HG03378 (cell line): ENCODE data around the gene TMEM8B.

Experiments
- ATAC-seq: cut with Tn5 transposase; IDR thresholded peaks from one replicate; pipeline ENCODE4 v1.9.1; 2021; ENCODE audit warnings: mild to moderate bottlenecking, moderate library complexity; ENCODE audit not compliant: unreplicated experiment

The TMEM8B gene

GRCh38 chr9:35839926-35840325 lies 10.9 kb downstream of the TMEM8B start:
- ATAC-seq = no peak

GRCh38 chr9:35840881-35841644 lies 12.0 kb downstream of the TMEM8B start:
- no peak for ATAC-seq

GRCh38 chr9:35841645-35841900 lies 12.5 kb downstream of the TMEM8B start:
- ATAC-seq = no peak

- ATAC-seq = no peak
Observed at GRCh38 chr9:35842020-35842745, 13.2 kb downstream of the TMEM8B start.

- ATAC-seq = peak; percentile 75
Observed at GRCh38 chr9:35842795-35843194, 13.8 kb downstream of the TMEM8B start.

GRCh38 chr9:35844628-35845270 lies 15.7 kb downstream of the TMEM8B start:
- peak; percentile 33 for ATAC-seq

- ATAC-seq = no peak
Observed at GRCh38 chr9:35845824-35846771, 17.1 kb downstream of the TMEM8B start.

- ATAC-seq = peak; percentile 94
Observed at GRCh38 chr9:35847792-35848572, 19.0 kb downstream of the TMEM8B start.

GRCh38 chr9:35852267-35852815 lies 23.3 kb downstream of the TMEM8B start:
- no peak for ATAC-seq

- ATAC-seq = no peak
Observed at GRCh38 chr9:35852876-35853865, 24.1 kb downstream of the TMEM8B start.

GRCh38 chr9:35854091-35854762 lies 25.2 kb downstream of the TMEM8B start:
- no peak for ATAC-seq

- ATAC-seq = no peak
Observed at GRCh38 chr9:35856206-35856605, 27.2 kb downstream of the TMEM8B start.

- no peak for ATAC-seq
Observed at GRCh38 chr9:35856882-35857281, 27.9 kb downstream of the TMEM8B start.

- ATAC-seq = no peak
Observed at GRCh38 chr9:35858458-35858857, 29.4 kb downstream of the TMEM8B start.

GRCh38 chr9:35859310-35859989 lies 30.4 kb downstream of the TMEM8B start:
- no peak for ATAC-seq

- no peak for ATAC-seq
Observed at GRCh38 chr9:35859990-35860339, 30.9 kb downstream of the TMEM8B start.

GRCh38 chr9:35861161-35861897 lies 32.3 kb downstream of the TMEM8B start:
- no peak for ATAC-seq
